GM12892 (cell line): ENCODE data around the gene KIRREL3.

Experiments
- POLR2A ChIP-seq: IDR thresholded peaks from 2 replicates; pipeline ENCODE4 v1.6.1; 2011; ENCODE audit warnings: low read depth, low read length, control low read depth
- POLR2AphosphoS5 ChIP-seq: IDR thresholded peaks from 2 replicates; pipeline ENCODE4 v1.6.1; 2011; ENCODE audit warnings: low read depth, low read length, control low read depth
- TAF1 ChIP-seq: IDR thresholded peaks from 2 replicates; pipeline ENCODE4 v1.6.1; 2011; ENCODE audit warnings: low read depth, mild to moderate bottlenecking, control low read depth, low read length, borderline replicate concordance

- no peak for TF ChIP-seq POLR2A
- no peak for TF ChIP-seq POLR2AphosphoS5
- no peak for TF ChIP-seq TAF1
Measured at GRCh38 chr11:126884594-126884993, 116.0 kb downstream of the KIRREL3 start.
